Activated CD4-positive, alpha-beta memory T cell treated with anti-CD3 and anti-CD28 coated beads for 36 hours (primary cell): ENCODE data around the gene FGF7. TPM values are rescaled to one million over a fixed set of nuclear protein-coding genes. Genes with fewer than 3 reads are reported as not detected.

Experiments used
- CTCF ChIA-PET: fragments of 350-600 bp; sonication (Branson Sonifier 250); formaldehyde crosslinking; loops from one replicate; lab custom pipeline; 2021; ENCODE audit warnings: antibody characterized with exemption, inconsistent platforms; lab: Charles Lee
- POLR2A ChIA-PET: fragments of 350-600 bp; sonication (Branson Sonifier 250); formaldehyde crosslinking; loops from one replicate; lab custom pipeline; 2021; ENCODE audit warnings: antibody characterized with exemption; lab: Charles Lee
- DNase-seq: peaks from one replicate; pipeline ENCODE4 v3.0.0-alpha.2; 2020
- H3K27ac Mint-ChIP-seq: one replicate; pipeline ENCODE4 v1.8.0; 2021; ENCODE audit warnings: mixed read lengths
- H3K27me3 Mint-ChIP-seq: one replicate; pipeline ENCODE4 v1.8.0; 2021; ENCODE audit warnings: mixed read lengths
- H3K36me3 Mint-ChIP-seq: one replicate; pipeline ENCODE4 v1.8.0; 2021; ENCODE audit warnings: mixed read lengths
- H3K4me1 Mint-ChIP-seq: one replicate; pipeline ENCODE4 v1.8.0; 2021; ENCODE audit warnings: low read depth, mixed read lengths
- H3K4me3 Mint-ChIP-seq: one replicate; pipeline ENCODE4 v1.8.0; 2021; ENCODE audit warnings: mild to moderate bottlenecking, mixed read lengths
- H3K9me3 Mint-ChIP-seq: one replicate; pipeline ENCODE4 v1.8.0; 2021; ENCODE audit warnings: mixed read lengths
- intact Hi-C: fragments of 100-400 bp; cut with micrococcal nuclease; formaldehyde crosslinking; loops from one replicate; pipeline ENCODE4 v1.15.1; 2023
- total RNA-seq, 2 experiments: library from RNA; stranded (reverse); gene quantifications; one replicate each; pipeline ENCODE4 v1.2.3, GENCODE V29; 2021

The FGF7 gene
- total RNA-seq, 2 experiments from 2014 or later: not detected

DNA sequence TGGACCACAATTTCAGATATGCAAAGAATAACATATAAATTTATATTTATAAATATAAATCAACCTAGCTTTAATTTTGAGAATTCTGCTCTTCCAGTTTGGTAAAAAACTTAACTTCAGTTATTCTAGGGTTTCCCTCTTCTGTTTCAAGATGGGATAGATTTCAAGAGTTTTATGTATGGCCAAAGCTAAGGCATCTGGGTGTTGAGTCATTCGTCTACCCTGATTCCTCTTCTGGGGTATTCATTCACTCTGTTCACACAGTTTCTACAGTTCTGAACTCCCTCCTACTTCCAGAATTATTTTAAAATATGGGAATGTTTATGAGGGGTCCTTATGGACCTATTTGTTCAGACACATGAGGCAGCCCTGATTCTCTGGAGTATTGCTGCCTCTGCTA, 4.2 kb upstream of the FGF7 start:
- Mint-ChIP-seq H3K27me3 (peaks cover 5% of the 10 kb centered on the region), H3K4me1 (peaks cover 3% of the 10 kb centered on the region)
- CTCF ChIA-PET: no interaction called here

DNA sequence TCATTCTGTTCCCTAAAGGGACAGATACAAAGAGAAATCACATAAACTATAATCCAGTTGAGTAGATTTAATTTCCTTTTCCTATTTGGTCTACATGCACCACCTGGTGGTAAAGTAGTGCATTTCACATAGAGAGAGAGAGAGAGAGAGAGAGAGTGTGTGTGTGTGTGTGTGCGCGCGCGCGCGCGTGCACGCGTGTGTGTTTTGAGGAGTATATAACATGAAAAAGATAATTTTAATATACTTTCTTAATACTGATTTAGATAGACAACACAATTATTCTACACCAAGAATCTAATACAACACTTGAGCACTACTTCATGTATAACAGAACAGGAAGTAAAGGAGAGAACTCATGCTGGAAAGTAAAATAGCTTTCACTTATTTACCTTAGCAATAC, 1.1 kb upstream of the FGF7 start:
- Mint-ChIP-seq H3K36me3 (no peaks in the 10 kb centered on the region), H3K4me3 (no peak overlapping the region), H3K9me3 (no peaks in the 10 kb centered on the region), H3K4me1 (peaks cover 3% of the 10 kb centered on the region), H3K27me3 (no peaks in the 10 kb centered on the region), H3K27ac (peak overlapping the region; percentile 48)
- ChIA-PET CTCF (interaction anchor here (0.7 to 4.9 kb wide), 20 partner anchors 8 to 723 kb away, joined by 3 to 69 read pairs (median 4); partner anchors contain the start of gene GALK2), POLR2A (no interaction called here)
- peak; percentile 27 for DNase-seq
- intact Hi-C loops: loop anchor here (1.0 to 5.0 kb wide), 4 partner anchors 187 to 720 kb away; partner anchors contain the start of gene SECISBP2L

More for the DNA sequence above, 4.2 kb upstream of the FGF7 start:
- no peak overlapping the region for H3K4me3 Mint-ChIP-seq
- no peak overlapping the region for H3K27ac Mint-ChIP-seq
- intact Hi-C loops: no loop called here
- H3K9me3 Mint-ChIP-seq: no peaks in the 10 kb centered on the region
- POLR2A ChIA-PET: no interaction called here
- no peak for DNase-seq
- no peaks in the 10 kb centered on the region for H3K36me3 Mint-ChIP-seq

DNA sequence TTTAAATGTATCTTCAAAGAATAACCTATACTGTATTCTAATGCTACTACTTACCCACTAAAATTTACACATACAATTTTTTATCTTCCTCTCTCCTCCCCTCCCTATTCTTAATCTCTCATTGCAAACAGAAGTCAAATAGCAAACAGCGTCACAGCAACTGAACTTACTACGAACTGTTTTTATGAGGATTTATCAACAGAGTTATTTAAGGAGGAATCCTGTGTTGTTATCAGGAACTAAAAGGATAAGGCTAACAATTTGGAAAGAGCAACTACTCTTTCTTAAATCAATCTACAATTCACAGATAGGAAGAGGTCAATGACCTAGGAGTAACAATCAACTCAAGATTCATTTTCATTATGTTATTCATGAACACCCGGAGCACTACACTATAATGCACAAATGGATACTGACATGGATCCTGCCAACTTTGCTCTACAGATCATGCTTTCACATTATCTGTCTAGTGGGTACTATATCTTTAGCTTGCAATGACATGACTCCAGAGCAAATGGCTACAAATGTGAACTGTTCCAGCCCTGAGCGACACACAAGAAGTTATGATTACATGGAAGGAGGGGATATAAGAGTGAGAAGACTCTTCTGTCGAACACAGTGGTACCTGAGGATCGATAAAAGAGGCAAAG, 984 bp downstream of the FGF7 start:
- POLR2A ChIA-PET: no interaction called here
- H3K4me3 Mint-ChIP-seq: no peak overlapping the region
- intact Hi-C loops: loop anchor here (2.0 to 5.0 kb wide), 2 partner anchors 377 to 718 kb away; partner anchors contain the start of gene SECISBP2L
- H3K27me3 Mint-ChIP-seq: no peaks in the 10 kb centered on the region
- no peak overlapping the region for H3K27ac Mint-ChIP-seq
- H3K4me1 Mint-ChIP-seq: peaks cover 3% of the 10 kb centered on the region
- no peak for DNase-seq
- CTCF ChIA-PET: interaction anchor here (1.6 to 4.9 kb wide), 2 partner anchors 10 to 188 kb away, joined by 6 to 69 read pairs; no protein-coding TSS in a partner anchor
- H3K36me3 Mint-ChIP-seq: no peaks in the 10 kb centered on the region
- no peaks in the 10 kb centered on the region for H3K9me3 Mint-ChIP-seq

DNA sequence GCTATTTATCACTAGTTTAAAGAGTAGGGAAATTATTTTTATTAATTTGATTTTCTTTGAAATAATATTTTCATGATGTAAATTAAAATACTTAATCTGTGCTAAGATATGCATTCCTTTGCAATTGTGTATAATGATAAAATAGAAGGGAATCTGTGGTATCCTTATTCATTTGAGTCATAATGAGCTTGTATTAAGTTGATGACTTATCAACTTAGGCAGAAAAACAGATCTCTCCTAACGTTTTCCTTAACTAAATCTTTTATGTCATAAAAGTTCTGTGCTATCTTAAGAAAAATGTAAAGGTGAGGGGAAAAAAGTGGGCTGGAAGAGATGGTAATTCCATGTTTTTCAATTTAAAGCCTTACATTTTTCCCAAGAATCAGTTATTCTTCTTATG, 1.9 kb downstream of the FGF7 start:
- H3K36me3 Mint-ChIP-seq: no peaks in the 10 kb centered on the region
- H3K27ac Mint-ChIP-seq: no peak overlapping the region
- no peaks in the 10 kb centered on the region for H3K9me3 Mint-ChIP-seq
- H3K27me3 Mint-ChIP-seq: no peaks in the 10 kb centered on the region
- H3K4me3 Mint-ChIP-seq: no peak overlapping the region
- peaks cover 3% of the 10 kb centered on the region for H3K4me1 Mint-ChIP-seq
- POLR2A ChIA-PET: no interaction called here
- intact Hi-C loops: loop anchor here (5.0 kb wide), 1 partner anchor 717 kb away; no protein-coding TSS in a partner anchor
- DNase-seq: no peak
- CTCF ChIA-PET: interaction anchor here (4.9 kb wide), 1 partner anchor 188 kb away, joined by 69 read pairs; no protein-coding TSS in a partner anchor

DNA sequence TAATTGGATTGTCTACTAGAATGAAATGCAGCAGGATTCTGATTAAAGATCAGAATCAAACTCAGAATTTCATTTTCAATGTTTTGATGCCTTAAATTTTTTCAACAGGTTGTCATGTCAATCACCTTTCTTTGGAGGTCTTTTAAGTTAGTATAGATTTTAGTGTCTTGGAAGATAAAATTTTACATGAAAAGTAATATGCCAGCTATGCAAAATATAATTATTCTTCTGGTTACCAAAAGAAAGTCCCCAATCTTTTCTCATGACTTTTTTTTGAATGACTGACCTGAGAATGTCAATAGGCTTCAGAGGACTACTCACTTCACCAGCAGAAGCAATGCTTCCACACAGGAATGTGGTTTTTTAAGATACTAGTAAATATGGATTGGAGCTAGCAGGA, 4.3 kb downstream of the FGF7 start:
- no peak overlapping the region for H3K4me3 Mint-ChIP-seq
- H3K9me3 Mint-ChIP-seq: no peaks in the 10 kb centered on the region
- no peaks in the 10 kb centered on the region for H3K4me1 Mint-ChIP-seq
- POLR2A ChIA-PET: no interaction called here
- CTCF ChIA-PET: no interaction called here
- H3K27me3 Mint-ChIP-seq: peaks cover 1% of the 10 kb centered on the region
- H3K27ac Mint-ChIP-seq: no peak overlapping the region
- no peak for DNase-seq
- intact Hi-C loops: no loop called here
- no peaks in the 10 kb centered on the region for H3K36me3 Mint-ChIP-seq

DNA sequence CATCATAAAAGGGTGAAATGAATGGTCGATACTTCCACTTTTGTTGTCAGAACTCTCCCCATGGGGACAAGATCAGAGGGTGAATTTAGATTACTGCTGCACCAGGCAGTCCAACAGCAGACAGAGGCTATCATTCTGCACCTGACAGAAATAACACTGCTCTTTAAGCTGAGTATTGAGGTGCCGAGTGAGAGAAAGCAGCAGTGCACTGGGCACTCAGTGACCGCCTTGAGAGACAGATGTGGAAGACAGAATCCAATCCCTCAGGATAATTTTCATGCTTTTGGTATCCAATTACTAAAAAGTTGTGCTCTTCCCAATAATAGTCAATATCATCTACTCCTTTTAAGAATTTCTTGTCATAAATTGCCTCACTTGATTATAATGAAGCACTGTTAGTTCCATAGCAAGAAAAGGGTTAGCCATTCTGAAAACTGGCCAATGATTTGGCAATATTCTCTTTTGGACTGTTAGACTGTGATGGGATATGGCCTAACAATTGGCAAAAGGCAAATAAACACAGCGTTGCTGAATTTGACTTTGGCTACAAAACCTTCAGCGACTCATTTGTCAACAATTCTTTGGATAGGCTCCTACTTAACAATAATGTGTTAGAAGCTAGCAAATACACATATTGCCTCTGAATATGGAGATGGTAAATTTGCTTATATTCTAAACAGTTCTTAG, 5.5 kb downstream of the FGF7 start:
- Mint-ChIP-seq H3K4me3 (no peak overlapping the region), H3K36me3 (no peaks in the 10 kb centered on the region), H3K27me3 (peaks cover 1% of the 10 kb centered on the region), H3K9me3 (no peaks in the 10 kb centered on the region), H3K4me1 (no peaks in the 10 kb centered on the region), H3K27ac (no peak overlapping the region)
- POLR2A ChIA-PET: no interaction called here
- no peak for DNase-seq
- CTCF ChIA-PET: no interaction called here
- intact Hi-C loops: no loop called here

DNA sequence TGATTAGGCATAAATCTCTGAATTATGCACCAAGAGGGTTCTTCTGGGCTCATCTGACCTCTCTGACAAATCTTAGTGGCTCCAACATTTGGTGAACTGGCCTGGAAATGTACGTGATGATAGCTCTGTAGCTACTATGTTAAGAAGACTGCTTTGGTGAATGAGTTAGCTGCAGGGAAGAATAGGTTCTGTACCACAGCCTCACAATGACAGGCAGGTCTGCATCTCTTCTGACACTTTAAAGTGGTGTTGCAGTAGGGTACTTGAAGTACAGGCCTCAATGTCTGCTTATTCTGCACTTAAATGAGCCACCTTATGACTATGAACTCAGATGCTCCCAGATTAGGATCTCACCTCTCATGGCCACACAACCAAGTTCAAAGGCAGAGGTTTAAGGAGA, 7.0 kb downstream of the FGF7 start:
- Mint-ChIP-seq H3K27me3 (peaks cover 1% of the 10 kb centered on the region), H3K4me3 (no peak overlapping the region), H3K36me3 (no peaks in the 10 kb centered on the region), H3K4me1 (no peaks in the 10 kb centered on the region), H3K9me3 (no peaks in the 10 kb centered on the region), H3K27ac (no peak overlapping the region)
- CTCF ChIA-PET: no interaction called here
- intact Hi-C loops: no loop called here
- no peak for DNase-seq
- POLR2A ChIA-PET: no interaction called here

DNA sequence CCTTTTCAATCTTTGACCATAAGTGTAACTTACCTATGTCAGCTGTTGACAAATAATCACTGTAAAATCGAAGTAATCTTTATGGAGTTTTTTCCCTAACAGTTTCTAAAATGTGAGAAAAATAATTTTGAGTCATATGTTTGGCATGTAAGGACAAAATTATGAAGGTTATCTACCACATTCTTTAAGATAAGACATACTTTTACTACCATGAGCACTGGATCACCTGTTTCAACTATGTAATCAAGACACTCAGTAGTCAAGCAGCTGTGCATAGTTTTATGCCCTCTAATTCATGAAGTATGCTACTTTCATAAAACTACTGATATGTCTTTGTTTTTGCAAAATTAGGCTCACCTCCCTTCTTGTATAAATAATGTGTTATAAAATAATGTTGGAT, 12.1 kb downstream of the FGF7 start:
- no peaks in the 10 kb centered on the region for H3K9me3 Mint-ChIP-seq
- peaks cover 1% of the 10 kb centered on the region for H3K27me3 Mint-ChIP-seq
- H3K27ac Mint-ChIP-seq: no peak overlapping the region
- ChIA-PET CTCF (no interaction called here), POLR2A (no interaction called here)
- no peaks in the 10 kb centered on the region for H3K36me3 Mint-ChIP-seq
- DNase-seq: no peak
- peaks cover 3% of the 10 kb centered on the region for H3K4me1 Mint-ChIP-seq
- no peak overlapping the region for H3K4me3 Mint-ChIP-seq
- intact Hi-C loops: no loop called here

DNA sequence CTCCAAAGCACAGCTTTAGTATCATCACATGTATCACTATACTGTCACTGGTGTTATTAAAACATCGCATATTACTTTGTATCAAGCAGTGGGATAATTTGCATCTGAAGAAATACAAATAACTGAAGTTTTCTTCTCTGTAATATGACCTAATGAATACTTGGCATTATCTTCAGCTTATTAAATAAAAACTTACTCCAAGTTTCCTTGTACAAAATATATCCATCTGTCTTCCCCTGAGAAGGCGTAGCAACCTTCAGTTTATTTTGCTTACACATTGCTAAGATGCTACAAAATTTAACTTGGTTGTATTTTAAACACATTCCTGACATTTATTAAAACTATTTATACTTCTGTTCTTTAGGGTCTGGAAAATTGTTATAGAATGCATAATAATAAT, 13.7 kb downstream of the FGF7 start:
- Mint-ChIP-seq H3K9me3 (no peaks in the 10 kb centered on the region), H3K27ac (no peak overlapping the region), H3K4me3 (no peak overlapping the region), H3K27me3 (no peaks in the 10 kb centered on the region), H3K4me1 (peaks cover 4% of the 10 kb centered on the region), H3K36me3 (no peaks in the 10 kb centered on the region)
- ChIA-PET CTCF (no interaction called here), POLR2A (no interaction called here)
- intact Hi-C loops: no loop called here
- DNase-seq: no peak

DNA sequence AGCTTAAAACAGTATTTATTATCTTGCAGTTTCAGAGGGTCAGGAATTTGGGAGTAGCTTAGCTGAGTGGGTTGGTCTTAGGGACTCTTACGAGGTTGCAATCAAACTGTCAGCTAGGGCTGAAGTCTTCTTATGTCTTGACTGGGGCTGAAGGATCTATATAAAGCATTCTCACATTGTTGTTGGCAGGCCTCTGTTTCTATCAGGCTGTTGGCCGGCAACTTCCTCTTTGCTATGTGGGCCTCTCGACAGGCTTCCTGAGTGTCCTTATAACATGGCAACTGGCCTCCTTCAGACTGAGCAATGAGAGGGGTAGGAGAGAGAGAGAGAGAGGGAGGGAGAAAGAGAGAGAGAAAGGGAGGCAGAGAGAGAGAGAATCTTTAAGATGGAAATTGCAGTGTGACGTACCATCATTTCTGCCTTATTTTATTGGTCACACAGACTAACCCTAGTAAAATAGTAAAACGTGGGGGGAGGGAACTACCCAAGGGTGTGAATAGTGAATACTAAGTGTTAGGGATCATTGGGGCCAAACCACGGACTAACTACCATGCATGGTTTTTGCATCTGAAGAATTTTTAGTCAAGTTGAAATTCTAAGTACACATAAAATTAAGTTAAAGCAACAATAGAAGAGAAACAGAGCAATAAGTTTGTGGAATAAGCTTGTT, 16.1 kb downstream of the FGF7 start:
- DNase-seq: no peak
- intact Hi-C loops: no loop called here
- Mint-ChIP-seq H3K36me3 (no peaks in the 10 kb centered on the region), H3K4me1 (peaks cover 4% of the 10 kb centered on the region), H3K4me3 (no peak overlapping the region), H3K9me3 (no peaks in the 10 kb centered on the region), H3K27ac (no peak overlapping the region), H3K27me3 (no peaks in the 10 kb centered on the region)
- ChIA-PET POLR2A (no interaction called here), CTCF (interaction anchor here (1.2 kb wide), 1 partner anchor 32 kb away, joined by 3 read pairs; no protein-coding TSS in a partner anchor)

DNA sequence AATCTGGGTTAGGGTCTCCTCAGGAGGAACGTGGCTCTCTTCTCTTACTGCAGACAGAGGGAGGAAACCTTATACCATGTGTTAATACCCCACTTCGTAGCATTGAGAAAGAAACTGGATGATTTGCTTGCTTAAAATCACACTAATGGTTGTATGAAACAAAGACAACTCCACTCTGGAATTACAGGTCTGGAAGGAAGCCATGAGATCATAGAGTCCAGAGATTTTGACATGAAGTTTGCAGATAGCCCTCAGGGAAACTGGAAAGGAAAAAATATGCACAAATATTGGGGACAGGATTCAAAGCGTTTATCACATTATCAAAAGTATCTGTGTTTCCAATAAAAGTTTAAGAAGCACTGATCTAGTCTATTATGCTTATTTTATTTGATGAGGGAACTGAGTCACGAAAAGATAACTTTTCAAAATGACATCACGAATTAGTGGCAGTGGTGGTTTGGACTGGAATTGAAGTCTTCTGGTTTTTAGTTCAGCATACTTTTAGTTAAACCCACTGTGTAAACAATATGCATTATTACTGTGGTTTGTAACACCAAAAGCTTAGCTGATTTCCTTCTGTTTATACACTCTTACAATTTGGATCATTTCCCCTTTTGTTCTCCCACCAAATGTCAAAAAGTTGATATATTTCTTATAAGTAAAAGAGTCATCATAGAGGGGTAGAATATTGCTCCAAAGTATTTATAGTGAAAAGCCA, 16.8 kb downstream of the FGF7 start:
- no peak overlapping the region for H3K4me3 Mint-ChIP-seq
- peaks cover 4% of the 10 kb centered on the region for H3K4me1 Mint-ChIP-seq
- H3K27me3 Mint-ChIP-seq: no peaks in the 10 kb centered on the region
- CTCF ChIA-PET: interaction anchor here (1.2 kb wide), 1 partner anchor 32 kb away, joined by 3 read pairs; no protein-coding TSS in a partner anchor
- no peak for DNase-seq
- POLR2A ChIA-PET: no interaction called here
- H3K36me3 Mint-ChIP-seq: no peaks in the 10 kb centered on the region
- intact Hi-C loops: no loop called here
- no peak overlapping the region for H3K27ac Mint-ChIP-seq
- H3K9me3 Mint-ChIP-seq: no peaks in the 10 kb centered on the region

DNA sequence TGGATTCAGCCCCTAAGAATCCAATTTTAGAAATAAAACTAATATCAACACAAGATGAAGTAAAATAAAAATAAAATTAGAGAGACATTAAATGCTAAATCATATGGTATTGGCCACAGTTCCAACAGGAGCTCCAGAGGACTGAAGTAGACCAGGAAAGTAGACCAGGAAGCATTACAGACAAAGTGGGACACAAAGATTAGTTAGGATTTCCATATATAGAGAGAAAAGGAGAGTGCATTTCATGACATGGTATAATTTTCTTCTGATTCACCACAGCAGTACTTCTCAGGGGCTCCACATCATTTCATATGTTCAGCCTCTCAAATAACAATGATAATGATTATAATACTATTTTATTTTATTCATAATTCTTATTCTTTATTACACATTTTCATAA, 18.3 kb downstream of the FGF7 start:
- peaks cover 4% of the 10 kb centered on the region for H3K4me1 Mint-ChIP-seq
- CTCF ChIA-PET: no interaction called here
- no peak overlapping the region for H3K4me3 Mint-ChIP-seq
- intact Hi-C loops: no loop called here
- no peaks in the 10 kb centered on the region for H3K36me3 Mint-ChIP-seq
- no peak for DNase-seq
- POLR2A ChIA-PET: no interaction called here
- no peak overlapping the region for H3K27ac Mint-ChIP-seq
- H3K9me3 Mint-ChIP-seq: no peaks in the 10 kb centered on the region
- H3K27me3 Mint-ChIP-seq: no peaks in the 10 kb centered on the region
